ENCODE measurements around the gene ATP6V0B. TPM values are rescaled to one million over a fixed set of nuclear protein-coding genes. Genes with fewer than 3 reads are reported as not detected.

The ATP6V0B gene
- total and polyA plus RNA-seq, 10 of the 15 experiments (the other 5 are each of a cell fraction or from before 2014, with no cell fraction given): 65.3 to 250 (median 144) TPM

GRCh38 chr1:43946236-43947060 lies 28.3 kb upstream of the ATP6V0B start, which contains the start of gene IPO13 (continued):
- TF ChIP-seq NR2C2 (IDR thresholded peaks at IDR 0.05; ENCODE audit: borderline replicate concordance, control insufficient read depth, insufficient read length, low read depth) (no peak), SP1 (IDR thresholded peaks at IDR 0.05; ENCODE audit: low read depth, low read length) (peak; percentile 56), KLF5 (IDR thresholded peaks at IDR 0.05; ENCODE audit: partially characterized antibody) (peak; percentile 90), NFYB (IDR thresholded peaks at IDR 0.05; ENCODE audit: insufficient read depth, low read depth, low read length) (no peak), ZBTB40 (IDR thresholded peaks at IDR 0.05; ENCODE audit: borderline replicate concordance) (peak; percentile 83), MYB (IDR thresholded peaks at IDR 0.05; ENCODE audit: borderline replicate concordance, low read depth, low read length) (peak; percentile 99), CREB1 (IDR thresholded peaks at IDR 0.05; ENCODE audit: low read depth) (no peak; the same call in none of the 2 replicates), TCF12 (IDR thresholded peaks at IDR 0.05; ENCODE audit: low read depth, low read length) (no peak), SKIL (IDR thresholded peaks at IDR 0.05; ENCODE audit: low read depth, poor library complexity, severe bottlenecking) (no peak), MTA2 (IDR thresholded peaks at IDR 0.05; ENCODE audit: low read depth) (no peak), MYC (IDR thresholded peaks at IDR 0.05; ENCODE audit: insufficient read depth, insufficient read length, insufficient replicate concordance, low read length, severe bottlenecking) (peak; percentile 84), IRF5 (IDR thresholded peaks at IDR 0.05; ENCODE audit: borderline replicate concordance) (peak; percentile 97), CEBPZ (IDR thresholded peaks at IDR 0.05; ENCODE audit: low read depth, low read length) (no peak), JUND (IDR thresholded peaks at IDR 0.05; ENCODE audit: low read depth, low read length) (no peak), BCL11A (IDR thresholded peaks at IDR 0.05; ENCODE audit: low read depth, low read length) (no peak), MAX (IDR thresholded peaks at IDR 0.05; ENCODE audit: low read depth, low read length) (peak; percentile 92), HDGF (IDR thresholded peaks at IDR 0.05) (peak; percentile 95; the same call in 1 of the 2 replicates), KAT2A (conservative IDR thresholded peaks at IDR 0.05; ENCODE audit: control insufficient read depth, low read depth, low read length) (no peak)

Data from GM12878 (cell line).